Chondrocyte (in vitro differentiated cells): ENCODE measurements around the gene MTA1. TPM values are rescaled to one million over a fixed set of nuclear protein-coding genes. Genes with fewer than 3 reads are reported as not detected.

Experiments used
- DNase-seq: peaks from one replicate; pipeline ENCODE4 v3.0.0; 2021; ENCODE audit warnings: mixed read lengths, low spot score
- H3K27ac Mint-ChIP-seq: one replicate; pipeline ENCODE4 v1.8.0; 2021; ENCODE audit warnings: mild to moderate bottlenecking, moderate library complexity, mixed read lengths; ENCODE audit not compliant: unreplicated experiment
- H3K27me3 Mint-ChIP-seq: 2 replicates; pipeline ENCODE4 v1.8.0; 2021; ENCODE audit warnings: low read depth, mixed read lengths
- H3K36me3 Mint-ChIP-seq: 2 replicates; pipeline ENCODE4 v1.8.0; 2021; ENCODE audit warnings: low read depth, mixed read lengths
- H3K4me1 Mint-ChIP-seq: 2 replicates; pipeline ENCODE4 v1.8.0; 2021; ENCODE audit warnings: low read depth, mild to moderate bottlenecking, mixed read lengths
- H3K4me3 Mint-ChIP-seq: one replicate; pipeline ENCODE4 v1.8.0; 2021; ENCODE audit warnings: mild to moderate bottlenecking, moderate library complexity, mixed read lengths; ENCODE audit not compliant: unreplicated experiment
- H3K9me3 Mint-ChIP-seq: 2 replicates; pipeline ENCODE4 v1.8.0; 2021; ENCODE audit warnings: low read depth, mixed read lengths
- CTCF ChIP-seq: fragments of 200-600 bp; sonication (generic); IDR thresholded peaks from 2 replicates; pipeline ENCODE4 v1.5.0; 2021; ENCODE audit warnings: antibody characterized with exemption, mild to moderate bottlenecking, moderate library complexity
- total RNA-seq: library from RNA; stranded (reverse); gene quantifications from 3 replicates; pipeline ENCODE4 v1.2.1, GENCODE V29; 2021

MTA1 gene
- total RNA-seq, 1 donor from 2014 or later: 83.6 TPM

GRCh38 chr14:105487449-105487985 is 67.9 kb downstream of the MTA1 start:
- peak overlapping the region; percentile 54 for H3K4me3 Mint-ChIP-seq
- no peaks in the 10 kb centered on the region for H3K36me3 Mint-ChIP-seq

GRCh38 chr14:105487986-105488777 is 68.6 kb downstream of the MTA1 start:
- Mint-ChIP-seq H3K27me3 (no peaks in the 10 kb centered on the region), H3K4me3 (peak overlapping the region; percentile 69), H3K27ac (peak overlapping the region; percentile 32), H3K4me1 (peaks cover 36% of the 10 kb centered on the region), H3K36me3 (no peaks in the 10 kb centered on the region), H3K9me3 (no peaks in the 10 kb centered on the region)
- no peak for TF ChIP-seq CTCF
- no peak for DNase-seq

More at GRCh38 chr14:105487449-105487985, 67.9 kb downstream of the MTA1 start:
- TF ChIP-seq CTCF: no peak
- H3K27me3 Mint-ChIP-seq: no peaks in the 10 kb centered on the region
- peaks cover 42% of the 10 kb centered on the region for H3K4me1 Mint-ChIP-seq
- no peaks in the 10 kb centered on the region for H3K9me3 Mint-ChIP-seq
- DNase-seq: no peak
- H3K27ac Mint-ChIP-seq: no peak overlapping the region

- H3K4me3 Mint-ChIP-seq: peak overlapping the region; percentile 69
- DNase-seq: no peak
- TF ChIP-seq CTCF: no peak
- H3K9me3 Mint-ChIP-seq: no peaks in the 10 kb centered on the region
- no peaks in the 10 kb centered on the region for H3K27me3 Mint-ChIP-seq
- H3K4me1 Mint-ChIP-seq: peaks cover 30% of the 10 kb centered on the region
- H3K36me3 Mint-ChIP-seq: no peaks in the 10 kb centered on the region
- H3K27ac Mint-ChIP-seq: peak overlapping the region; percentile 88
Observed at GRCh38 chr14:105488781-105489541, 69.3 kb downstream of the MTA1 start.

GRCh38 chr14:105489542-105490266 is 70.1 kb downstream of the MTA1 start:
- TF ChIP-seq CTCF: peak; percentile 80
- Mint-ChIP-seq H3K9me3 (no peaks in the 10 kb centered on the region), H3K4me3 (peak overlapping the region; percentile 69), H3K27ac (peak overlapping the region; percentile 88), H3K27me3 (no peaks in the 10 kb centered on the region), H3K4me1 (peaks cover 22% of the 10 kb centered on the region), H3K36me3 (no peaks in the 10 kb centered on the region)
- no peak for DNase-seq

GRCh38 chr14:105490267-105490571 is 70.6 kb downstream of the MTA1 start:
- peak overlapping the region; percentile 88 for H3K27ac Mint-ChIP-seq

More at GRCh38 chr14:105490267-105490571, 70.6 kb downstream of the MTA1 start:
- no peak for TF ChIP-seq CTCF
- peaks cover 21% of the 10 kb centered on the region for H3K4me1 Mint-ChIP-seq
- DNase-seq: no peak
- peak overlapping the region; percentile 69 for H3K4me3 Mint-ChIP-seq
- H3K27me3 Mint-ChIP-seq: no peaks in the 10 kb centered on the region
- H3K9me3 Mint-ChIP-seq: no peaks in the 10 kb centered on the region
- no peaks in the 10 kb centered on the region for H3K36me3 Mint-ChIP-seq
